OCI-LY1 (cell line): Measurements from ENCODE around the gene CABYR.

ENCODE experiments used
- H2AFZ ChIP-seq: fragments of 200-600 bp; sonication (generic), shearing (Covaris generic); 2 replicates; pipeline ENCODE4 v1.6.0; 2014; ENCODE audit warnings: antibody characterized with exemption, mild to moderate bottlenecking, low read length
- H3F3A ChIP-seq: fragments of 200-600 bp; sonication (generic), shearing (Covaris generic); 2 replicates; pipeline ENCODE4 v1.6.0; 2014; ENCODE audit warnings: mild to moderate bottlenecking, antibody characterized with exemption, low read length, moderate library complexity; ENCODE audit not compliant: insufficient read depth
- H3K27ac ChIP-seq: fragments of 200-600 bp; sonication (generic); 2 replicates; pipeline ENCODE4 v1.5.1; 2014; ENCODE audit warnings: low read length, mixed run types, mild to moderate bottlenecking, low read depth; ENCODE audit not compliant: poor library complexity, severe bottlenecking
- H3K27me3 ChIP-seq: fragments of 200-600 bp; sonication (generic); 2 replicates; pipeline ENCODE4 v1.6.0; 2014; ENCODE audit warnings: antibody characterized with exemption, mild to moderate bottlenecking, low read length, moderate library complexity; ENCODE audit not compliant: insufficient read depth
- H3K36me3 ChIP-seq: fragments of 200-600 bp; sonication (generic); 2 replicates; pipeline ENCODE4 v1.6.1; 2014; ENCODE audit warnings: mild to moderate bottlenecking, antibody characterized with exemption, low read length, moderate library complexity, mixed read lengths; ENCODE audit not compliant: insufficient read depth
- H3K4me1 ChIP-seq: fragments of 200-600 bp; sonication (generic); 2 replicates; pipeline ENCODE4 v1.5.1; 2014; ENCODE audit warnings: mild to moderate bottlenecking, low read length, moderate library complexity; ENCODE audit not compliant: insufficient read depth, severe bottlenecking
- H3K4me2 ChIP-seq: fragments of 200-600 bp; sonication (generic), shearing (Covaris generic); 2 replicates; pipeline ENCODE4 v1.6.1; 2014; ENCODE audit warnings: low read length
- H3K4me3 ChIP-seq: fragments of 200-600 bp; sonication (generic); 2 replicates; pipeline ENCODE4 v1.5.1; 2014; ENCODE audit warnings: low read length, low read depth, mild to moderate bottlenecking, mixed read lengths; ENCODE audit not compliant: poor library complexity, severe bottlenecking
- H3K79me2 ChIP-seq: fragments of 200-600 bp; shearing (Covaris generic); 2 replicates; pipeline ENCODE4 v1.6.1; 2016; ENCODE audit warnings: mixed run types, low read length, mixed read lengths; ENCODE audit not compliant: insufficient read depth
- H3K9ac ChIP-seq: fragments of 200-600 bp; sonication (generic), shearing (Covaris generic); 2 replicates; pipeline ENCODE4 v1.6.1; 2014; ENCODE audit warnings: mild to moderate bottlenecking, low read length, mixed read lengths
- H3K9me2 ChIP-seq: fragments of 200-600 bp; sonication (generic), shearing (Covaris generic); 2 replicates; pipeline ENCODE4 v1.6.1; 2014; ENCODE audit warnings: low read depth, mild to moderate bottlenecking, low read length, mixed read lengths
- H3K9me3 ChIP-seq: fragments of 200-600 bp; shearing (Covaris generic); 2 replicates; pipeline ENCODE4 v1.6.1; 2014; ENCODE audit warnings: low read length, mixed read lengths
- H4K20me1 ChIP-seq: fragments of 200-600 bp; sonication (generic), shearing (Covaris generic); 2 replicates; pipeline ENCODE4 v1.6.0; 2016; ENCODE audit warnings: mild to moderate bottlenecking, low read length; ENCODE audit not compliant: insufficient read depth
- CTCF ChIP-seq: fragments of 200-600 bp; sonication (generic), shearing (Covaris generic); IDR thresholded peaks from 2 replicates; pipeline ENCODE4 v1.5.1; 2017; ENCODE audit warnings: mild to moderate bottlenecking, antibody characterized with exemption, low read length, moderate library complexity, mixed read lengths
- EZH2 ChIP-seq: fragments of 200-600 bp; sonication (generic), shearing (Covaris generic); IDR thresholded peaks from 2 replicates; pipeline ENCODE4 v1.8.0; 2017; ENCODE audit warnings: borderline replicate concordance, mixed run types, mild to moderate bottlenecking, antibody characterized with exemption, low read length, moderate library complexity, mixed read lengths

CABYR gene

DNA sequence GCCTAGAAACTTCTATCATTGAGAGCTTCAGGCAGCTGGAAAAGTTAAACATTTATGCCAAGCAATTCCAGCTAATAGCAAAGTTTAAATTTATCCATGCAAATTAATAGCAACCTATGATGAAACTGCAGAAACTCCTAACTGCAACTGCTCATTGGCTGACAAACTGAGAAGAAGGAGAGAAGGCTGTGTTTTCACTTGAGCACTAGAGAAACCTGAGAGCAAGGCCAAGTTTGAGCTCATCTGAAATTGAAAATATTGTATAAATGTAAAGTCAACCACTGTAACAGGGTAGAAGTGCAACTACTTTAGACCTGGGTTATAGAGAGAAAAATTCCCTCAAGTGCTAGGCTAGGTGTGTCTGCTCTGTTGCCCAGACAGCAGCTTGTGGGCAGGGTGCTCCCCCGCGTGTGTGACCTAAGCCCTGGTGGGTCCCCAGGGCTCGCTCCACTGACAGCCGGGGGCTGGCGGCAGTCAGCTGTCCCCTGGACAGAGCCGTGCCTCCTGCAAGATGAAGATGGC is 50.2 kb downstream of the CABYR start:
- no peaks in the 10 kb centered on the region for H3K9me2 ChIP-seq
- H3K9me3 ChIP-seq: no peaks in the 10 kb centered on the region
- no peak overlapping the region for H3K4me2 ChIP-seq
- H3K27ac ChIP-seq: no peak overlapping the region
- H3K36me3 ChIP-seq: no peaks in the 10 kb centered on the region
- no peaks in the 10 kb centered on the region for H3F3A ChIP-seq
- no peaks in the 10 kb centered on the region for H3K4me1 ChIP-seq
- H2AFZ ChIP-seq: no peak overlapping the region
- no peak overlapping the region for H3K4me3 ChIP-seq
- no peak overlapping the region for H3K9ac ChIP-seq
- no peaks in the 10 kb centered on the region for H3K79me2 ChIP-seq
- TF ChIP-seq CTCF (no peak), EZH2 (no peak)
- H4K20me1 ChIP-seq: no peaks in the 10 kb centered on the region
- no peaks in the 10 kb centered on the region for H3K27me3 ChIP-seq

DNA sequence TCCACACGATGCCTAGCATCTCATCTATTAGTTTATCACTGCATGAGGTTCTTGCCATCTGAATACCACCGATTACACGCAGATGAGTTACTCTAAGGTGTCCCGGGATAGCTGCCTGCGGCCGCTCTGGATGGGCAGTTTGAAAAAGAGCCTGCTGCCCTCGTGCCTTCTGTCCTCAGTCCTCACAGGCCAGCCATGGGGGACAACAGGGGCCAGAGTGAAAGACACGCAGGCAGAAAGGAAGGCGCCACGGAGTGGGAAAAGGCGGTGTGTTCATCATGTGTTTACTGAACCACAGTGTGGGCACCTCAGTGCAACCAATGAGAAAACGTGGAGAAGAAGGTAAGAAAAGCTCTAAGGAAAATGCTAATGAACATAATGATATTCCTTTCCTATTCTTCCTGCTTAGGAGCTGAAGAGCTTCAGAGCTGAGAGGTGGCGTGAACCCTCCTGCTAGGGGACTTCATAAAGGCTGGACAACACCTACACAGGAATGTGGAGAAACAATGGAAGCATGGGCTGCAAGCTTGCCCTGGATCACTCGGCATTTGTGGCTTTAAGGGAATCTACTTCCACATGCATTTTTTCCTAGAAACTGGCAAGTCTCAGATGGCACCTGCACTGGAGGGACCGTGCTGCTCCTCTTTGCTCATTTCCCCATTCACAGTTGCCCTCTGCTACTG is 50.9 kb downstream of the CABYR start:
- Histone ChIP-seq H3K4me3 (no peak overlapping the region), H3K4me1 (no peaks in the 10 kb centered on the region), H3K36me3 (no peaks in the 10 kb centered on the region), H3F3A (no peaks in the 10 kb centered on the region), H4K20me1 (no peaks in the 10 kb centered on the region), H3K27ac (no peak overlapping the region), H3K27me3 (no peaks in the 10 kb centered on the region), H3K79me2 (no peaks in the 10 kb centered on the region), H3K9me3 (no peaks in the 10 kb centered on the region), H3K4me2 (no peak overlapping the region), H3K9me2 (no peaks in the 10 kb centered on the region), H2AFZ (no peak overlapping the region), H3K9ac (no peak overlapping the region)
- no peak for TF ChIP-seq EZH2
- TF ChIP-seq CTCF: no peak

GRCh38 chr18:24190590-24190989 is 51.7 kb downstream of the CABYR start:
- H3K36me3 ChIP-seq: no peaks in the 10 kb centered on the region
- no peaks in the 10 kb centered on the region for H3K79me2 ChIP-seq
- H4K20me1 ChIP-seq: no peaks in the 10 kb centered on the region
- no peaks in the 10 kb centered on the region for H3K9me2 ChIP-seq
- H3K4me1 ChIP-seq: no peaks in the 10 kb centered on the region
- H2AFZ ChIP-seq: no peak overlapping the region
- H3K4me2 ChIP-seq: no peak overlapping the region
- H3K9ac ChIP-seq: no peak overlapping the region
- H3K9me3 ChIP-seq: no peaks in the 10 kb centered on the region
- H3K27me3 ChIP-seq: no peaks in the 10 kb centered on the region
- H3K4me3 ChIP-seq: no peak overlapping the region
- no peak overlapping the region for H3K27ac ChIP-seq
- no peaks in the 10 kb centered on the region for H3F3A ChIP-seq
- TF ChIP-seq CTCF: no peak
- TF ChIP-seq EZH2: no peak
